DMS 273 treated with DMSO at 0.1 percent for 48 hours (cell line): ENCODE measurements around the gene TMEM72.
"Not testable (repeated sequence)": the region's sequence is repeated elsewhere in the genome, so short reads cannot be mapped to it uniquely, and the experiment has no call there.

ENCODE experiments used
- DNase-seq: peaks from one replicate; lab custom pipeline; 2025; lab: John Stamatoyannopoulos, UW

The TMEM72 gene

DNA sequence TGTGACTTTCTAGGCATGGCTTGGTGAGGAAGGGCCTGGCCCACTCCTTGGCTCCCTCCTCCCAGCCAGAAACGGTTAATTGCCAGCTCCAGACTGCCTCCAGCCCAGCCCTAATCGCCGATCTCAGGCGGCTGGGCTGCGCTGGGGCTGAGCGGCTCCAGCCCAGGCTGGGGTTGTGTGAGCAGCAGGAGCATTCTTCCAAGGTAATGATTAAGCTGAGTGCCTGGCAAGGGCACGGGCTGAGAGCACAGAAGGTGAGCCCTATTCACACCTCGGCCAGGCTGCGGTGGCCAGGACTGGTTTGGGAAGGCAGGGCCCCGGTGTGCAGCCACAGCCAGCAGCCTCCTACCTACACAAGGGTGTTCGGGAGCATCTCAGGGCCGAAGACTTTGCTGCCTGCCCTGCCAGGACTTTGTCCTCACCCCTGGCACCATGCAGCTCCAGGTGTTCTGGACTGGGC lies at the start of gene TMEM72:
TSS of gene TMEM72 (plus strand) at position 257 of the 460 bp plus-strand sequence. CDS start at position 433, 176 bp downstream.
- DNase-seq, result no peak

DNA sequence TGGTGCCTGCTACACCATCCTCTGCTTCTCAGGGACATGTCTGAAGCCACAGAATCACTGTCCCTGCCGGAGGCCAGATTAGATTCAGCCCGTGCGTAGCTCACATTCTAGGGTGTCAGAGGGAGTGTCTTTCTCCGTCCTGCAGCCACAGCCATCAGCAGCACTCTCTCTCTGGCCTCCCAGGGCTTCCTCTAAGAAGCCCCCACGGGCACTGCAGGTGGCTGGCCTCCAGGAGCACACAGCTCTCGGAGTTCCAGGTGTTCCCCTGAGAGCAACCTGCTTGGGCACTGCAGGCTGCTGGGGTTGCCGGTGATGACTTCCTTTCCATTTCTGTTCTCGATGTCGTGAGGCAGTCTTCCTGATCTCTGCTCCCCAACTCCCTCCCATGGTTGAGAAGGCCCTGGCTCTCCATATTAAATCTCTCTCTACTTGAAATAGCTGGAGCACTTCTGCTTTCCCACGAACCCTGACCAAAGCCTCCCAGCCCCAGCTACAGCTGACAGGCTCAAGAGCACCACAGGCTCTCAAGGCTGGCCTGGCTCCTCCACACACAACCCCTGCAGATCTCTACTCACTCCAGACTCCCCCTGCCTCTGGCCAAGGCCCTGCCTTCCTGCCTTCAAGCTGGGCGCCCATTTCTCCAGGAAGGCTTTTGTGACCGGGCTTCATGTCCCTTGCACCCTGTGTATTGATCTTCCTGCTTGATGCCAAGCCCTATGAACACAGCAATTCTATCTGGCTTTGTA lies 49.0 kb upstream of the TMEM72 start:
- DNase-seq, result no peak

DNA sequence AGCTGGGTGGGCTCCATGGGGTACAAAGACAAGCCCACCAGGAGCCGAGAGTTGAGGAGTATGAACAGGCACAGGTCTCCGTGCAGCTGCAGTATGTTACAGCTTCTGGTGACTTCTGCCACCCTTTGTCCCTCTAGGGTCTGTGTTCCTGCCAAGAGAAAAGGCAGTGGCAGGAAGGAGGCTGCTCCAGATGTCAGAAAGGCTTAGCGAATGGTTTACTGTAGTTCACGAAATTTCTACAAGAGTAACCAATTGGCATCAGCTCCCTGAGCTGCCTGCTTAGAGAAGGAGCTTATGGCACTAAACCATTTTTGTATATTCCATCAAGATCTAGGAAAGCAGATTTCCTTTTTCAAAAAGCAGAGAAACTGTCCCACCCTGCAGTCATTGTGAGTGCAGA lies 48.2 kb upstream of the TMEM72 start:
- DNase-seq, result no peak

DNA sequence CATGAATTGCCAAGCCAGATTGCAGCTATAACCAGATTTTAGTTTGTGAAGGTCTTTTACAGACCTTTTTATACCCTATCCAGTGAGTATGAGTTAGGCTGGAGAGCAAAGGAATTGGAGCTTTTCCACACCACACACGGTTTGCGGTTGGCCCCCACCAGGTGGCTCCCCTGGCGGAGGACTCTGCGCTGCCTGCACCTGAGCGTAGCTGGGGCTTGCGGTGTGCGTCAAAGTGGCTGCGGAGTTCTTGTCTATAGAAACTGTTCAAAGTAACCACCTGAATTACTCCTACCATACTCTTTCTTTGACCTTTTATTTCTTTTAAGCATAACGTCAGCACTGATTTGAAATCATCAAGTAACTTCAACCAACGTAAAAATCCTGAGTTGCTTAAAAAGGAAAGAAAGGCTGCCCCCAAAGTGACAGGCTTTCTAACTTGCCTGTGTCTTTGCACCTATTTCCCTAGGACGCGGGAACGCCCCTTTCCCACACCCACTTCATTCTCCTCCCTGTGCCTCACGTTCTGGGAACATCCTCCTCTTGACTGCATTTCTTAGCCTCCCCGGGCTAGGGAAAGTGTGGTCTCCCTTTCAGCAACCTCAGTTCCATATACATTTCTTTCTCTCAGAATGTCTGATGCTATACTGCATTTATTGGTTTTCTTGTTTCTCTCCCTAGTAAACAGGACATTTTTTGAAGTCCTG lies 47.6 kb upstream of the TMEM72 start:
- DNase-seq, result no peak

DNA sequence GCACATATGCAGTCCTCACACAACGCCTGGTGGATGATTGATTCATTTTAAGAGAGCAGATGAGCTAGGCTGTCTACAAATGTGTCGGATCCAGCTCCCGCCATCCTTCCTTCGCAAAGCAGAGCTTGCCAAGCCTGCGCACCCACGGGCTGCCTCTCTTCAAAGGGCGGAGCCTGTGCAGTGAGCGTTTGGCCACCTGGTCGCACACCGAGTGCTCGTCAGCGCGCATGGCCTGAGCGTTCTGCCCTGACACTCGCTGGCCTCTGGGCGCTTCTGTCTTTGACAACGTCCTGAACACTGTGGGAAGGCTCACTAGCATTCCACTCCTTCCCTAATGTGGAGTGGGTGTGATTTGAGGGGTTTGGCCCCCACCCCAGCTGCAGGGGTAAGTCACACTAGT lies 47.1 kb upstream of the TMEM72 start:
- DNase-seq, result peak; percentile 1

DNA sequence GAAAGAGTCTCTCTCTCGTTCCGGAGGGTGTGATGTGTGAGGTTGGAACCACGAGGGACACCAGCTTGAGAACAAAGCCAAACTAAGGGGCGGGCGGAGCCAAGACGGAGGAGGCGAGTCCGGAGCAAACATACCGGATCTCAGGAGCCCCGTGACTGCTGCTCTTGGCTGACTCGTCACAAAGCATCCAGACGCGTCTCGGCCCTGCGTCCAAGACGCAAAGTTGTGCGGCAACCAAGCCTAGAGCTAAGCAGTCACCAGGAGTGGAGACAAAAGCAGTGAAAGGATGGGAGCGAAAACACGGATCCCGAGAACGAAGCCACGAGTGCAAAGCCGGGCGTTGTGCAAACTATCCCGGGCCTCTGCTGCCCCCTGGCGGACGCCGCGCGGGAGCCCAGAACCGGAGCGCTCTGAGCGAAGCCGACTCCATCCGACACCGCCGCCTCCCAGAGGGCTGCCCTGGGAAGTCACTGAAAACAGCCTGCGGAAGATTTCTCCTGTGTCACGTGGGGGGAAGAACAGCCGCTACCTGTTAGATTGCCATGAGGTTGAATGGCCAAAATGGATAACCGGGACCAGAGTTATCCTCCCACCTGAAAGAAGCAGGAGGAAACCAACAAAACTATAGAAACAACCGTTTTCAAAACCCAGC lies 46.4 kb upstream of the TMEM72 start:
- peak; percentile 56 for DNase-seq

DNA sequence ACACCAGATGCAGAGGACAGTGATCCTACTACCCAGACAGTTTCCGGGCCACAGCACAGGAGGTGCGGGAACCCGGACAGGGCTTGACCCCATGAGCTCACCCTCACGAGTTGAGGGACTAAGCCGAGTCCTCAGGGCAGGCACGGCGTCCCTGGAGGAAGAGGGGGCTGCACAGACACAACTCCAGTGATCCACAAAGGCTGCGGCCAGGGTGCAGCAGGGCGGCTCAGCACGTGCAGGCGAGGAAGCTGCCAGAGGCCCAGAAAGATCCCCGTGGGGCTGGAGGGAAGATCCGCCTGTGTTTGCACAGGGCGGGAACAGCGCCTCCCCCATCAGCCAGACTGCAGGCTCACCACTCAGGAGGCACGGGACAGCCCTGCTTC lies 45.9 kb upstream of the TMEM72 start:
- DNase-seq, result no peak

DNA sequence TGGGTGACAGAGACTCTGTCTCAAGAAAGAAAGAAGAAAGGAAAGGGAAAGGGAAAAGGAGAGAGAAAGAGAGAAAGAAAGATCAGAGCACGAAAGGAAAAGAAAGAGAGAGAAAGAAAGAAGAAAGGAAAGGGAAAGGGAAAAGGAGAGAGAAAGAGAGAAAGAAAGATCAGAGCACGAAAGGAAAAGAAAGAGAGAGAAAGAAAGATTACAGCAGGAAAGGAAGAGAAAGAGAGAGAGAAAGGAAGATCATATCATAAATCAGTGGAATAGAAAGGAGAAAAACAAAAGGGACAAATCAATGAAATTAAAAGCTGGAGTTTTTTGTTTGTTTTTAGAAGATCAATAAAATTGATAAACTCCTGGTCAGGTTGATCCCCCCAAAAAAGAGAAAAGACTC lies 44.8 kb upstream of the TMEM72 start:
- not testable (repeated sequence) for DNase-seq

DNA sequence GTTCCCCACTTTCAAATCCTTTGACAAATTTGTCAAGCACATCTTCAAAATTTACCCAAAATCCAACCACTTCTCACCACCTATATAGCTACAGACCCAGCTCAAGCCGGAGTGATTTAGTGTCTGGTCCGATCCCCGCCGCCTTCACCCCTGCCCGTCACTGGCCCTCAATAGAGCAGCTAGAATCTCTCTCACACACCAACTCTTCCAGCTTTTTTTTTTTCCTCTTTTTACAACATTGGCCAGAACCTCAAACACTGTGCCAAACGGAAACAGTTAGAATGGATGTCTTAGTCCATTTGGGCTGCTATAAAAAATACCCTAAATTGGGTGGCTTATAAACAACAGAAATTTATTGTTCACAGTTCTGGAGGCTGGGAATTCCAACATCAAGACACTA lies 41.1 kb upstream of the TMEM72 start:
- no peak for DNase-seq

DNA sequence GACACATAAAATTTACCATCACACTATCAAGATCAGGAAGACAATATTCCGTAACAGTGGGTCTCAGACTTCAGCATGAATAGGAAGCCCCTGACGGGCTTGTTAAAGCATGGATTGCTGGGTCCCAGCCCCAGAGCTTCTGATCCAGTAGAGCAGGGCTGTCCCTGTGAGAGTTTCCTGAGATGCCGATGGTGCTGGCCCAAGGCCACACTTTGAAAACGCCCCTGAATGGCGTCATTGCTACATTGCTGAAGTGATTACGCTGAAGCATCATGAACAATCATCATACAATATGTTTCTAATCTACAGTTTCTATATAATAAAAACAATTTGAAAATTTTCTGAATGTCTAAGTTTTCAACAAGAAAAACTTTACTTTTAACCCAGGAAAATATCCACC lies 38.0 kb upstream of the TMEM72 start:
- DNase-seq, result no peak

DNA sequence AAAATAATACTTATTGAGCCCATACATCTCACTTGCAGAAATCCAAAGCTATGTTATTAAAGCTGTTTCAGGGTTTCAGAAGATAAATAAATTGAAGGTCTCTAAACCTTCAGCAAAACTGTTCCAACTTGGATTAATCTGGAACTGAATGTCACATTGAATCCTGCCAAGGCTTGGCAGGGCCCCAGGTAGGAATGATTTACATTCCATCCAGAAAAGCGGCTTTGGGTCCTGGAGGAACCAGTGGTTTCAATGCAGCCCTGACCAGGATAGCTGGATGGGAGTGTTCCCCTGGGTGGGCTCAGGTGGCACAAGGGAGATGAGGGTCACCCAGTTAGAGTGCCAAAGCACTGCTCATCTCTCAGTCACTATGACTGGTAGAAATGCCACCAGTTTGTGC lies 37.0 kb upstream of the TMEM72 start:
- DNase-seq, result no peak

DNA sequence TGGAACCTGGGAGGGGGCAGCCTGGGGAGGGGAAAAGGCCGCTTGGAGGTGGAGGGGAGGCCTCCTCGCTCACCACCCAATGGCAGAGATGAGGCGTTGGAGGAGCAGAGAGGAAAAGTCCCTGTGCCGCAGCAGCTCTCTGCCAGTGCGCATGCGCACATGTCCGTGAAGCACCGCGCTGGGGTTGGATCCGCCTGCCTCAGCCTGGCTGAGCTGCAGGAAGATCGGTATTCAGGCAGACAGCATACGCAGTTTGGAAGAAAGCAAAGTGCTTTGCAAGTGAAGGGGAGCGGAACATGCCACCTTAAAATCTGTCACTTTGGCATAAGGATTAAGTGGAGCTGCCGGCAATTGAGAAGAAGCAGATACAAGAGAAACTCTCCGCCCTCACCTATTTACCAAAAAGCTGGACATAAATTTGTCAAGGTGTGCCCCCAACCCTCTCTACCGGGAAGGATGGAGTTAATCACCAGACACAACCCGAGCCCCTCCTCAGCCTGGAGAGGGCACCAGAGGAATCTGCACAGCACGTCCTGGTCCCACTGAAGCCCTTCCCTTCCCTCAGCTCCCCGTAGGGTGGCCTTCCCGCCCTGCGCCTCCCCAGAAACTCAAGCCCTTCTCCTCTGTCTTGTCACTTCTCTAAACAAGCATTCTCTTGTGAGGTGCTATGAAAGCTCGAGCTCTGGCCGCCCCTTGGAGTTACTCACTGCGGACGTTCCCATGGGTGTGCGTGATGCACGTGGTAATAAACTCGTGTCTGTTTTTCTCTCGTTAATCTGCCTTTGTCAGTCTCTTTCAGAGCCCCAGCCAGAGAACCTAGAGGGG lies 32.2 kb upstream of the TMEM72 start:
- DNase-seq, result peak; percentile 55

DNA sequence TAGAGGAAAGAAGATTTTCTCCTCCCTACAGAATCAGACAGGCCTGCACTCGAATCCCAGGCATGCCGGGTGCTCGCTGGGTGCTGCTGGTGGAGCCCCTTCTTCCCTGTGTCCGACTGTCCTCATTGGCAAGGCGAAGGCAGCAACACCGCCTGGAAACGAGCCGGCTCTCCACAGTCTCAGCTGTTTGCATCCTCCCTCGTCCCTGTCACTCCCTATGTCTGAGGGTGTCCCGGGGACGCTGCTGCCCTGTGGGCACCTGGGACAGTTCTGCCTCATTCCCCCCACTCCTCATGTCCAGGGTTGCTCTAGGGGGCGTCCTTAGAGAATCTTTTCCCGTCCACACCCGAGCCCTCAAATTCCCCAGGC lies 31.6 kb upstream of the TMEM72 start:
- DNase-seq, result no peak

DNA sequence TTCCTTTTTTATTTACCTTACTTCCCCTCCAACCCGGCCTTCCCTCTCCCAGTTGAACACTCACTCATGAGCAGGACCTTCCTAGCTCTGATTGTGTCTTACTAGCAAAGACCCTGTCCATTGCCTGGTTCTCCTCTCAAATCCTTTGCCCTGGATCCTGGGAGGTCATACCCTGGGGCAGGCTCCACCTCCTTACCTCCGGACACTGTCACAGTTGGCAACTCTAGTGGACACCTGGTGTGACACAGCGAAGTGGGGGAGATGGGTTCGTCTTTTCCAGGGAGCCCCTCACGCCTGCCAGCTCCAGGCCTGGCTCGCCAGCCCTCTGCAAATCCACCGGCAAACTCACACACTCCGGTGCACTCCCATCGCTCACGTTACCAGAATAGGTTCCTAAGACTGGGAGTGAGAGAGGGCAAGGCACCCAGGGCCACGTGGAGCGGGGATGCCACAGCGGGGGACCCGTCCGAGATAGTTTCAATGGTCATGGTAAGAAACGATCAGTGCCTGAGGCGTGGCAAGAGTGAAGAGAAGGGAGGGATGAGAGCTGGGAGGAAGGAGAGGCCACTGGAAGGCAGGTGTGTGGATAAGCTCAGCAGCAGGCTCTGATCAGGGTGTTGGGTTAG lies 30.9 kb upstream of the TMEM72 start:
- no peak for DNase-seq

DNA sequence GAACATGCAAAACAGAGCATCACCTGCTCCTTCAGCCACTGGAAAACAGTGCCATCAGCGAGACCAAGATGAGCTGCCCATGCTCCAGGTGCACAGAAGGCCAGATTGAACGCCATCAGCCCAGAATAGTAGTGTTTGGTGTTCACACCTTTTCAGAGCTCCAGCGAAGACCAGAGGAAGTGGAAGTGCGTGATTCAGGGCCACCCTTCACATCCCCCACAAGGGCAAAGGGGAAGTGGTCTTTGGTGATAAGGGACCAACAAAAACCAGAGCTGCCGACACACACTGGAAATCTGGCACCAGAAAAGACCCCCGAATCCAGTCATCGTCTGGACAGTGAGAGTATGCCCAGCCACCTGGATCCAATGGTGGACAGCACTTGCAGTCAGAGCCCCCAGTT lies 29.5 kb upstream of the TMEM72 start:
- no peak for DNase-seq

DNA sequence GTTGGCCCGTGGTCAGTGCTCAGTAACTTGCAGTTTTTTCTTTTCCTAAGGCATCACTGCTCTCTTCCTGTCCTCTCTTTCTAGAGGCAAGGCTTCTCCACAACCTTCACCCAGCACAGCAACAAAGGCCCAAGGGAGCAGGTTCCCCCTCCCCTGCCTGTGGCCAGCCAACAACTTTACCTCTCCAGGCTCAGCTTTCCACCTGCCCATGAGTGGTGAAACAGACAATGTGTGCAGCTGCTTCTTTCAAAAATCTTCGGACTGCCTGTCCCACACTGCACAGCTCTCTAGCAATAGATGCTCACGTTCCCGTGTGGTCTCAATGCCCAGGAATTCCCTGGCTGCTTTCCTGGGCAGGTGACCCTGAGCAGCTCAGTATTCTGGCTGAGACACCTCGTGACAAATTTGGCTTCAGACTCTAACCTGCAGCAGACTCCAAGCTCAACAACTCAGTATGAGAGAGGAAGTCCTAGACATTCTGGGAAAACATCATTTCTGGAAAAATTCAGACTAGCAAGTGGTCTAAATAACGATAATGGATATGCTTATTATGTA lies 28.9 kb upstream of the TMEM72 start:
- no peak for DNase-seq

DNA sequence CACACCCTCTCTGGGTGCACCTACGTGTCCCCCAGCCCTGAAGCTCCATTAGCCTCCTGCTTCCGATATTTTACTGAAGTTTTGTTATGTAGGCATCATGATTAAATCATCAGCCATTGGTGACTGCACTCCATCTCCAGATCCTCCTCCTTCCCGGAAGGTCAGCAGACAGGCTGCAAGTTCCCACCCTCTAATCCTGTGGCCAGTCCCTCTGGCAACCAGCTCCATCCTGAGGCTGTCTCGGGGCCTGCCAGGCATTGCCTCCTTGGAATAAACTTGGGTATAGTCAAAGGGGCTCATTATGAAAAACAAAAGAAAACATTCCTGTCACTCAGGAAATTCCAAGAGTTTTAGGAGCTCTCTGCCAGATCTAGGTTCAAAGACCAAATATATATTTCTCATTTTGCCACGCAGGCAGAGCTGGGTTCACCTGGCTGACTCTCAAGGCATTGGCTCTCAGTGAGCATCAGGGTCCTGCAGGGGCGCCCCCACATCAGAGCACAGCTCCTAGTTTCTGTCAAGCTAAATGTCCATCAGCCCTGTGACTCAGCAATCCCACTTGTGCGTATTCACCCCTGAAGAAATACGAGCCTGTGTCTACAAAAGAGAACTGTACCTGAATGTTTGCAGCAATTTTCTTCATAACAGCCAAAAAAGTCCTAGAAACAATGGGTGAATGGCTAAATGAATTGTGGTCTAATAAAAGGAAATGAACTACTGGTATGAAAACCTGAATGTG lies 27.4 kb upstream of the TMEM72 start:
- no peak for DNase-seq

DNA sequence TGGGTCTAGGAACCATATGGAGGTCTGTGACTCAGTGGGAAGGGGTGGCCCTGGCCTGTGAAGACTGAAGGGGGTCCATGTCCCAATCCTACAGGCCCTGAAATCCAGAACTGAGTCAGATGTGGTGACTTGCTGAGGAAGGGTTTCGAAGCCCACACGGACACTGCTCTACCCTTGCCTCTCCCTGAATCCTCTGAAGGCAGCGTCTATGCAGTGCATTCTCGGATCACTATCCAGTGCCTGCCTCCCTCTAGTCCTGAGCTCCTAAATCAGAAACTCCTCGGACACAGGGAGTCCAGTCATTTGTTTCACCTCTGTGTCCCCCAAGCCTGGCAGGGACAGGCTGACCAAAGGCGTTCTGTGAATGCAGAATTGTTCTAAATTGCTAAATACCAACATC lies 25.4 kb upstream of the TMEM72 start:
- DNase-seq, result no peak

DNA sequence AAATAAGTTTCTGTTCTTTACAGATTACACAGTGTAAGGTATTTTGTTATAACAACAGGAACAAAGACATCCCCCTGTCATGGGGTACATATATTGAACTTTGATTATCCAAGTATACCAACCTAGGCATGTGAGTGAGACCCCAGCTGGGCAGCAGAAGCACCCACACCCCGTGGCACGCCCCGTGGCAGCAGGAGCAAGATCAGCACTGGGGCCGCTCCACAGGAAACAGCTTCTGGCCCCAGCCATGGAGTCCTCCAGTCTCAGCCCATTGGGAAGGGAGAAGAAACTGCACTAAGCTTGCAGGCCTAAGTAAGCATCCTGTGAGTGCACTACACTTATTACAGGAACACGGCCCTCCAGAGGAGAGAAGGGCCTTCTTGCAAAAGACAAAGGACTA lies 24.2 kb upstream of the TMEM72 start:
- no peak for DNase-seq

DNA sequence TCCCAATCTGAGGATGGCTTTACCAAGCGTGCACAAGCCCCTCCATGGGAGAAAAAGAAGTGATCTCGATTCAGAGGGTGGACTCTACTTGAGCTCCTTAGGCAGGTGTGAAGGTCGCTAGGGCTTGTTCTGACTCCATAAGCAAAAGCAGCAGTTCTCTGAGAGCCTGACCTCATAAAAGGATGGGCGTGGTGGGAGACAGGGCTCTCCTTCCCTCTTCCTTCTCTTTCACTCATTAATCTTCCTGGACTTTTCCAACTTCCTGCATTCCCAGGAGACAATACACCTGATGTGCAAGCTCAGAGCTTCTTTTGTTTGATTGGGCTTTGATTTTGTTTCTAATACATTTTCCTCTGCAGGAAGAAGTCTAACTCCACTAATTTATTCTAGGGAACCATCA lies 22.3 kb upstream of the TMEM72 start:
- DNase-seq, result no peak

DNA sequence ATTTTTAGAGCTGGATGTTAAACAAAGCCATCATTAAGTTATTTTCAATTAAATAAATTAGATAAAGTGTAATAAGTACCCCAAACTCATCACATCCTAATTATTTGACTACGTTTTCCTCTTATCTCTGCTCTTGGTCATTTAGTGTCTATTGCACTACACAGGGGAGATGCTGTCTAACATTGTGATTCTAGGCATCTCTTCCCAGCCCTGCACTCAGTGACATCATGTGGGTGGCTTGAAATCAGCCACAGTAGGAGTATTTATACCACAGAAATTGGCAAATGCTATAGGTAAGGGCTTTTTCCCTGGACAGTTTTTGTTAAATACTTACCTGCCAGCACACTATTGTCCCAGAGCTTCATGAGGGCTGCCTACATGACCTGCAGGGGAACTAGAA lies 21.3 kb upstream of the TMEM72 start:
- DNase-seq, result no peak
